ENCODE data around the gene PRR20G. TPM values are rescaled to one million over a fixed set of nuclear protein-coding genes. Genes with fewer than 3 reads are reported as not detected.

PRR20G gene
- not detected in 2 replicates for total RNA-seq (2022)
- not detected for Bru-seq, nascent RNA
- not detected for BruChase-seq, experiment 1, labeled RNA remaining after a 6-hour chase
- BruChase-seq, experiment 2, labeled RNA remaining after a 2-hour chase: not detected
- long read RNA-seq: 0 reads

- peaks cover 37% of the 10 kb centered on the region for H3K27me3 Mint-ChIP-seq (ENCODE audit: unreplicated experiment)
- H3K27ac Mint-ChIP-seq (ENCODE audit: unreplicated experiment): no peak within 1 kb of the TSS
These were observed at the start of gene PRR20G for GRCh38 chr3:127287840-127288239. Gene PRR20G, minus strand, starts transcription at chr3:127288046. Its CDS starts 681 bp downstream, at chr3:127287365.

GRCh38 chr3:127337001-127337400, 49.2 kb upstream of the PRR20G start:
- TF ChIP-seq CTCF (IDR thresholded peaks at IDR 0.05; ENCODE audit: unreplicated experiment): no peak
- no peaks in the 10 kb centered on the region for H3K36me3 Mint-ChIP-seq (ENCODE audit: insufficient read depth, unreplicated experiment)
- H3K27me3 Mint-ChIP-seq (ENCODE audit: unreplicated experiment): peaks cover 69% of the 10 kb centered on the region
- BruUV-seq (replicated peaks): no TSS peak
- H3K9me3 Mint-ChIP-seq (ENCODE audit: low read depth, unreplicated experiment): peaks cover 9% of the 10 kb centered on the region
- intact Hi-C loops (cut with micrococcal nuclease; ENCODE audit: unreplicated experiment): no loop called here
- H3K4me3 Mint-ChIP-seq (ENCODE audit: low read depth, unreplicated experiment): no peak overlapping the region
- CTCF ChIA-PET: no interaction called here
- H3K4me1 Mint-ChIP-seq (ENCODE audit: low read depth, unreplicated experiment): no peaks in the 10 kb centered on the region
- no peak for DNase-seq
- no peak overlapping the region for H3K27ac Mint-ChIP-seq (ENCODE audit: unreplicated experiment)

More at GRCh38 chr3:127287840-127288239, at the start of gene PRR20G:
- Mint-ChIP-seq H3K9me3 (ENCODE audit: low read depth, unreplicated experiment) (peaks cover 3% of the 10 kb centered on the region), H3K4me1 (ENCODE audit: low read depth, unreplicated experiment) (peaks cover 9% of the 10 kb centered on the region), H3K36me3 (ENCODE audit: insufficient read depth, unreplicated experiment) (peaks cover 4% of the 10 kb centered on the region), H3K4me3 (ENCODE audit: low read depth, unreplicated experiment) (peak within 1 kb of the TSS; percentile 51)
- intact Hi-C loops (cut with micrococcal nuclease; ENCODE audit: unreplicated experiment): no loop called here
- BruUV-seq (replicated peaks): no TSS peak
- CTCF ChIA-PET: no interaction called here
- DNase-seq: no peak
- no peak for TF ChIP-seq CTCF (IDR thresholded peaks at IDR 0.05; ENCODE audit: unreplicated experiment)

- no peaks in the 10 kb centered on the region for H3K4me1 Mint-ChIP-seq (ENCODE audit: low read depth, unreplicated experiment)
- no TSS peak for BruUV-seq (replicated peaks)
- DNase-seq: no peak
- intact Hi-C loops (cut with micrococcal nuclease; ENCODE audit: unreplicated experiment): no loop called here
- H3K36me3 Mint-ChIP-seq (ENCODE audit: insufficient read depth, unreplicated experiment): no peaks in the 10 kb centered on the region
- no peak overlapping the region for H3K4me3 Mint-ChIP-seq (ENCODE audit: low read depth, unreplicated experiment)
- peaks cover 69% of the 10 kb centered on the region for H3K27me3 Mint-ChIP-seq (ENCODE audit: unreplicated experiment)
- peaks cover 9% of the 10 kb centered on the region for H3K9me3 Mint-ChIP-seq (ENCODE audit: low read depth, unreplicated experiment)
- no peak for TF ChIP-seq CTCF (IDR thresholded peaks at IDR 0.05; ENCODE audit: unreplicated experiment)
- H3K27ac Mint-ChIP-seq (ENCODE audit: unreplicated experiment): no peak overlapping the region
- CTCF ChIA-PET: no interaction called here
These were observed 48.3 kb upstream of the PRR20G start for GRCh38 chr3:127336101-127336500.

- DNase-seq: no peak
- Mint-ChIP-seq H3K9me3 (ENCODE audit: low read depth, unreplicated experiment) (peaks cover 2% of the 10 kb centered on the region), H3K4me1 (ENCODE audit: low read depth, unreplicated experiment) (no peaks in the 10 kb centered on the region), H3K4me3 (ENCODE audit: low read depth, unreplicated experiment) (no peak overlapping the region), H3K27me3 (ENCODE audit: unreplicated experiment) (peaks cover 81% of the 10 kb centered on the region), H3K27ac (ENCODE audit: unreplicated experiment) (no peak overlapping the region), H3K36me3 (ENCODE audit: insufficient read depth, unreplicated experiment) (no peaks in the 10 kb centered on the region)
- BruUV-seq (replicated peaks): no TSS peak
- intact Hi-C loops (cut with micrococcal nuclease; ENCODE audit: unreplicated experiment): no loop called here
- CTCF ChIA-PET: interaction anchor here (0.7 kb wide), 1 partner anchor 11 kb away, joined by 4 read pairs; no protein-coding TSS in a partner anchor
- TF ChIP-seq CTCF (IDR thresholded peaks at IDR 0.05; ENCODE audit: unreplicated experiment): no peak
These were observed 42.5 kb upstream of the PRR20G start for GRCh38 chr3:127330385-127330784.
